Neural crest cell (in vitro differentiated cells): Measurements from ENCODE around the gene PRSS38. TPM values are rescaled to one million over a fixed set of nuclear protein-coding genes. Genes with fewer than 3 reads are reported as not detected.

Source experiments
- DNase-seq: peaks from one replicate; pipeline ENCODE4 v3.0.0; 2021; ENCODE audit warnings: low read depth, mixed read lengths, low spot score
- H3K27ac Mint-ChIP-seq: one replicate; pipeline ENCODE4 v1.8.0; 2021; ENCODE audit warnings: mild to moderate bottlenecking, mixed read lengths; ENCODE audit not compliant: unreplicated experiment
- H3K27me3 Mint-ChIP-seq: 2 replicates; pipeline ENCODE4 v1.8.0; 2021; ENCODE audit warnings: low read depth, mild to moderate bottlenecking, mixed read lengths
- H3K36me3 Mint-ChIP-seq: 2 replicates; pipeline ENCODE4 v1.8.0; 2021; ENCODE audit warnings: low read depth, mild to moderate bottlenecking, mixed read lengths
- H3K4me1 Mint-ChIP-seq: 2 replicates; pipeline ENCODE4 v1.8.0; 2021; ENCODE audit warnings: mixed read lengths
- H3K4me3 Mint-ChIP-seq: one replicate; pipeline ENCODE4 v1.8.0; 2021; ENCODE audit warnings: mild to moderate bottlenecking, mixed read lengths
- H3K9me3 Mint-ChIP-seq: 2 replicates; pipeline ENCODE4 v1.8.0; 2021; ENCODE audit warnings: mixed read lengths
- CTCF ChIP-seq: fragments of 200-600 bp; sonication (generic); conservative IDR thresholded peaks from 2 replicates; pipeline ENCODE4 v1.5.0; 2021; ENCODE audit warnings: antibody characterized with exemption, mild to moderate bottlenecking
- total RNA-seq: library from RNA; stranded (reverse); gene quantifications from 2 replicates; pipeline ENCODE4 v1.2.1, GENCODE V29; 2021

The PRSS38 gene
- total RNA-seq, 1 donor from 2014 or later = not detected

- peaks cover 7% of the 10 kb centered on the region for H3K9me3 Mint-ChIP-seq
- H3K27ac Mint-ChIP-seq = no peak overlapping the region
- H3K36me3 Mint-ChIP-seq = peaks cover 6% of the 10 kb centered on the region
- peaks cover 37% of the 10 kb centered on the region for H3K27me3 Mint-ChIP-seq
- no peaks in the 10 kb centered on the region for H3K4me1 Mint-ChIP-seq
- TF ChIP-seq CTCF = no peak
- DNase-seq = no peak
- H3K4me3 Mint-ChIP-seq = no peak overlapping the region
Measured at GRCh38 chr1:227805606-227806197, 9.8 kb upstream of the PRSS38 start.

GRCh38 chr1:227808566-227808965, 6.9 kb upstream of the PRSS38 start:
- TF ChIP-seq CTCF = no peak
- Mint-ChIP-seq H3K27ac (no peak overlapping the region), H3K27me3 (peaks cover 22% of the 10 kb centered on the region), H3K9me3 (peaks cover 13% of the 10 kb centered on the region), H3K4me1 (no peaks in the 10 kb centered on the region), H3K36me3 (peaks cover 12% of the 10 kb centered on the region), H3K4me3 (no peak overlapping the region)
- DNase-seq = no peak

GRCh38 chr1:227809026-227809425, 6.4 kb upstream of the PRSS38 start:
- DNase-seq = no peak
- Mint-ChIP-seq H3K4me3 (no peak overlapping the region), H3K27me3 (peaks cover 20% of the 10 kb centered on the region), H3K4me1 (no peaks in the 10 kb centered on the region), H3K36me3 (peaks cover 12% of the 10 kb centered on the region), H3K9me3 (peaks cover 13% of the 10 kb centered on the region), H3K27ac (no peak overlapping the region)
- TF ChIP-seq CTCF = no peak

- no peak overlapping the region for H3K4me3 Mint-ChIP-seq
- H3K36me3 Mint-ChIP-seq = peaks cover 11% of the 10 kb centered on the region
- DNase-seq = no peak
- H3K27me3 Mint-ChIP-seq = peaks cover 6% of the 10 kb centered on the region
- no peaks in the 10 kb centered on the region for H3K4me1 Mint-ChIP-seq
- TF ChIP-seq CTCF = no peak
- peaks cover 15% of the 10 kb centered on the region for H3K9me3 Mint-ChIP-seq
- no peak overlapping the region for H3K27ac Mint-ChIP-seq
Measured at GRCh38 chr1:227813962-227814361, 1.5 kb upstream of the PRSS38 start.

- Mint-ChIP-seq H3K4me1 (no peaks in the 10 kb centered on the region), H3K9me3 (peaks cover 14% of the 10 kb centered on the region), H3K27me3 (peaks cover 21% of the 10 kb centered on the region), H3K36me3 (peaks cover 11% of the 10 kb centered on the region), H3K4me3 (no peak overlapping the region), H3K27ac (no peak overlapping the region)
- no peak for DNase-seq
- no peak for TF ChIP-seq CTCF
Measured at GRCh38 chr1:227816750-227817446, 1.4 kb downstream of the PRSS38 start.
